Measurements from ENCODE around the gene TP53AIP1.

TP53AIP1 gene

DNA sequence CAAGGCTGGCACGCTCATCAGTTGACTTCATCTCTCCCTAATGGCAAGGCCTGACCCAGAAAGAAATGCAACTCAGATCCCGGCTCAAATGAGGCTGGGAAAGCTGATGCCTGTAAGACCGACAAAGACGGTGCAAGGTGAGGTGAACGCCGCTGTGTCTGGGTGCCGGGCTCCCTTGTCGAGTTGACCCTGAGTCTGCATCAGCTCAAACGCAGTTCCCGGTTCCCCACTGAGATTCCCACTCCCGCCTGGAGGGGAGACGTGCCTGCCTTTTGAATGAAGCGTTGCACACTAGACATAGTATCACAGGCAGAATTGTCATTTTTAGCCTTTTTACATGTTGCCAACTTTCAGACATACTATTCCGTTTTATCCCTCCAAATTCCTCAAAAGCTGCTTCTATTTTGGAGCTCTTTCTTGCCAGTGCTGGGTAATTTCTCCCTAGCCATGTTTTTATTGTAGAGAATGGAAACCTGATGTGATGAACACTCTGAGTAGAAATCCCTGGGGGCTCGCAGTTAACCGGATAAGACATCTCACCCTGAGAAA lies 831 bp upstream of the TP53AIP1 start:
- DNase-seq (ENCODE audit: low spot score), result no peak

DNA sequence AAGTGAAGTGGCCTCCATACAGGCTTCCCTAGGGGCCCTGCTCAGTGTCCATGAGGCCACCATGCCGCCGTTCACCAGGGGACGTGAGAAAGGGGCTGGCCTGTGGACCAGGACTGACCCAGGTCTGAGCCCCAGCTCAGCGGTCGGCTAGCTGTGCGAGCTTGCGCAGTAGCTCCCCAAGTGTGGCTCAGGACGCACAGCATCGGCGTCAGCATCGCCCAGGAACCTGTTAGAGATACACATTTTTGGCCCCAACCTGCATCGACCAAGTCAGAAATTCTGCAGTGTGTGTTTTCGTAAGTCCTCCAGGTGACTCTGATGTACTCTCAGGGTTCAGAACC lies 429 bp downstream of the TP53AIP1 start:
- no peak for DNase-seq (ENCODE audit: low spot score)

DNA sequence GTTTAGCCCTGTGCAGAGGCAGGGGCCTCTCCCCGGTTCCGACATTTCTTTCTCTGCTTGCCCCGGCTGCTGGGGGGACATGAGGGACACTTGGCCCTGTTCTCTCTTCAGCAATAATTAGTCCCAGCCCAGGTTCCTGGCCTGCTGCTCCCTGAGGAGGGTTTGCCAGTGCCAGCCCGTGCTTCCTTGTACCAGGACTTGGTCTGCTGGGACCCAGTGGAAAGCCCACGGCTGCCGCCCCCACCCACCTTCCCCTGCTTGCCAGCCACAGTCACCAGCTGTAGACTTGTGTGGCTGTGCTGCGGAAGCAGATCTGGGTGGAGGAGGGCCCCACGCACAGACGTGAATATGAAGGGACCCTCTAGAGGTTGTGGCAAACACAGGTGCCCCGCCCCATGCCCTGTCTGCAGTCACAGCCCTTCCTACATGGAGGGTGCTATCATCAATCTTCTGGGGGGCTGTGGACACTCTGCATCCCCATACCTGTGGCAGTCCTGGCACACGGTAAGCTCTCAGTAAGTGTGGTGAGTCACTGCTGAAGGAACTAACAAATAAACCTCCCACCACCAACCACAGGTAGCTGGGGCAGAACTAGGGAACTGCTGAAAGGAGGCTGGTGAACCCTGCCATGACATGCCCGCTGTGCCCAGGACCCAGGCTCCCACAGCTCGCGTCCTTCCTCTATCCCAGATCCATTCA lies 949 bp downstream of the TP53AIP1 start:
- no peak for DNase-seq (ENCODE audit: low spot score)

DNA sequence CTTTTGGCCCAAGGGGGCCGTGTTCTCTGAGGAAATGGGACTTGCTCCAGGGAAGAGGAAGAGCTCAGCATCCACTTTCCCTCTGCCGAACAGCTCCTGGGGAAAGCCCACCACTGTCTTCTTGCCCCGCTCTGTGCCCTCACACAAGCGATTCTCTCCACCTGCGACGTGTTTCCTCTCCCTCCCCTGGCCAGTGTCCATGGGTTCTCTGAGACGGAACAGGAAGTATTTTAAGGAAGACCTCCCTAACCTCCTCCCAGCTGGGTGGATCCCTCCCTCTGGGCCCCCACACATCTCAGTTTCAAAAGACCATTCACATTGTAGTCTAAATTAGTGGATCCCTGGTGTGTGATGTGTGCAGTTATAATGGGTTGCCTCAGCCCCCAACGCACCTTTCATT lies 1.6 kb downstream of the TP53AIP1 start:
- DNase-seq (ENCODE audit: low spot score), result no peak

DNA sequence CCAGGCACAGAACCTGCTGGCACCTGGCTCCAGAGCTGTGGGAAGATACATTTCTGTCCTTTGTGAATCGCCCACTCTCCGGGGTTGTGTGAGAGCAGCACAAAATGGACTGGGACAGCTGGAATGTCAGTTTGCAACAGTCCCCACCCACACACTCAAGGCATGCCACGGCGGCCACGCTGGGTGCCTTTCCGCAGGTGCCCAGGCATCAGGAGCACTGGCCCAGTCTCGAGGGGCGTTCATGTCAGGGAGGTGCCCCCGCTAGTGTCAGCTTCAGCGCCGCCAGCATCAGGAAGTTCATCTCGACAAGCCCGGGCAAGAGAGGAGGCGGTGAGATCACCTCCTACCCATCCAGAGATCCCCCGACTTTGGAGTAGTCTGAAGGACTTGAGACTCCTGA lies 2.1 kb downstream of the TP53AIP1 start:
- no peak for DNase-seq (ENCODE audit: low spot score)

DNA sequence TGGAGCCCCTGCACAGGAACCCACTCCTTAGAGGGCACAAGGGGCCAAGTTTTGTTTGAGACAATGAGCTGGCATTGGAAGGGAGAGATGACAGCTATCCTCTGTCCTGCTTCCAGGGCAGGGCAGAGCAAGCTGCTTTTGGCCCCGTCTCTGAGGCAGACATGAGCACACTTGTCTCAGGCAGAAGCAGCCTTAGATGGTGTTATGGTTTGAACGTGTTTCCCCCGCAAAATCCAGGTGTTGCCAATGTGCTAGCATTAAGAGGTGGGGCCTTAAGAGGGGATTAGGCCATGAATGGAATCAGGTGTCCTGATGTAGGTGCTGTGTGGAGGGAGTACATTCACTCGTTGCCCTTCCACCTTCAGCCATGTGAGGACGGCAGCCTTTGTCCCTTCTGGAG lies 2.5 kb downstream of the TP53AIP1 start:
- DNase-seq (ENCODE audit: low spot score), result no peak

DNA sequence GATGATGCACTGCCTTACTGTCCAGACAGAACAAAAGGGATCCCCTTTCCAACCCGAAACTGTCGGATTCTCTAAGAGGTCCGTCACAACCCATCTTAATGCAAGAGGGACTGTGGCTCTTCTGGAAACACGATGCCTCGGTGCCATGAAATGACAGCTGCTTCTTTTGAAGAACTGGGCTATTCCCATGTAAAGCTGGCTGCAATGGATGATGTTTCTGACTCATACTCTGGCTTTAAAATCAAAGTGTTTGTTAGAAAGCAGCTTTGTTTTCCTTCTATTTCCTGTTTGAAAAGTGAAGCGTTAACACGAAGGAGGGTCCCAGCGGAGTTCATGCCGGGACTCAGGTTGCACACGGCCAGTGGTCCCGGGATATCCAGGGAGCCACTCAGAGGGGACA lies 3.1 kb downstream of the TP53AIP1 start:
- DNase-seq (ENCODE audit: low spot score), result no peak

DNA sequence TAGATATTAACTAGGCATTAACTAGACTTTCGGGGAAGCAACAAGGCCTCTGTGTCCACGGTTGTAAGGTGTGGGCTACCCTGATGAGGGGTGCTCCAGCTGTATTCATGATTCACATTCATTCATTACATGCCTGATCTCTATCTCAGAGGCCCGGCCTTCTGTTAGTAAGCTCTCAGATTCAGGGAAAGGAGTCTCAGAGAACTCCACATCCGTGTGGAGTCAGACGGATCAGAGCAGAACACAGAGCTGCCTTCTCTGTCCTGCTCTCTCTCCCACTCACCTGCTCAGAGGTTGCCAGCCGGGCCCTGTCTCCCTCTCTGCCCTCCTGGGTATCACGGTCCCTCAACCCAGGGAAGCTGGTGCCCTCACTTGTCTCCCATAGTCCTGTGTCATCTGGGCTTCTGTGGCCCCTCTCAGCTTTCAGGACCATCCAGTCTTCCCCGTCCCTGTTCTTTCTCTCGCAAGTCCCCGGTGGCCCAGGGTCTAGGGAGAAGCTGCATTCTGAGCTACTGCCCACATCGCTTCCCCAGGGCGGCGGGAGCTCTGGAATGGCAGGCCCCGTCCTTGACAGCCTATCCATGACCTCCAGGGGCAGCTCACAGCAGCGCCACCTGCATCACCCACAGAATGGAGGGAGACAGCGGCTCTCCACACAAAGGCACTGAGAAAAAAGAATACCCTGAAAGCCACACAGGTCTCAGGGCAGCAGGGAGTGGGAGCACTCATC lies 4.3 kb downstream of the TP53AIP1 start:
- no peak for DNase-seq (ENCODE audit: low spot score)

DNA sequence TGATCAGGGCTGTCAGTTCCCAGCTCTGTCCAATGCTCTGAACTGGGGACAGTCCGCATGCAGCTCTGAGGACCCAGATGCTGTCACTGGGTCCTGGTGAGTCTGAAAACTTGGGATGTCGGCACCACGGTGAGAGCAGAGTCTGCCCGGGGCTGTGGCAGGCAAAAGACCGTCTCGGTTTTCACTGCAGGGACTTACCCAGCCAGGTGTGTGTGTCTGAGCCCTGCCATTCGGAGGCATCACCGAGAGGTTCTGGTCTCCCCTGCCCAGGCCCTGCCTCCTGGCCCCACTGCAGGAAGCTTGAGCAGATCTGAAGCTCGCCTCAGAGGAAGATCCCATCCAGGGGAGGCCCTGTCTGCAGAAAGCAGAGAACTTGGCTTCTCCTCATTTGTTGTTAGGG lies 5.2 kb downstream of the TP53AIP1 start:
- no peak for DNase-seq (ENCODE audit: low spot score)

DNA sequence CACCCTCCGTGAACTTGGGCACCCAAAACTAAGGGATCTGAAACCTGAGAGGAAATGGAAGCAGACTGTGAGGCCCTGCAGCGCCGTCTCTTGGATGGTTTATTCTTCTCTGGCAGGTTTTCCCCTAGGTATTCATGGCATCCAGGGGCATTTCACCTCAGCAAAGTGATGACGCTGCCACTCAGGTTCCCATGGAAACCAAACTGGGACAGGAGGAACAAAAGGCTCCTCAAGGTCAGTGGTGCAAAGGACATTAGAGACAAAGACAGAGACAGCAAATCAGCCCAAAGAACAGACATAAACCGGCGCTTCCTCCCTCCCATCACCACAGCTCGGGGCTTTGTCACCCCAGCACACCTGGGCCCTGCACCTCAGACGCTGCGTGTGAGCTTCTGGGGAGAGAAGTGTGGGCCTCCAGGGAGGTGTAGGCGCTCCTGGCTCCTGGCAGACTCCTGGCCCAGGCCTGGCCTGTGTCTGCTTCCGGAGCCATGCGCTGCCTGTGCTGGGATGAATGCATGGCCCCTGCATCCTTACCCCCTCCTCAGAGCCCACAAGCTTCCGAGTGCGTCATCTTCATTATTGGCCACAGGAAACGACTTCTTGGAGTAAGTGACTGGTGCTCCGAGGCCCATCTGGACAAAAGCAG lies 5.9 kb downstream of the TP53AIP1 start:
- no peak for DNase-seq (ENCODE audit: low spot score)

DNA sequence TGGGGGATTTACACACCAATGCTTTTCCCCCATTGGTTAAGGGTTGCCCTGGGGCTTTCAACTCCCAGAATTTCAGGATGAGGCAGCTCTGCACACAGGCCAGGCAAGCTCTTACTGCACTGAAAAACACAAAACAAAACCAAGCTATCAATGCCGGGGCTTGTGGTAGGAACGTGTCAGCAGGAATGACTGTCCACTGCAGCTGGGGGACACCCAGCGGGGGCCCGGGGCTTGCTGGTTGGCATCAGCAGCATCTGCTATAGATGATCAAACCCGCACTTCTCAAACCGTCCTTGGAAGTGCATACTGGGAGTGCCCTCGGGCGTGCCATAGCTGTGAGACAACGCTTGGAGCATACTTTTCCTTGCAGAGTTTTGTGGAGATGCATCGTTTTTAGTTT lies 7.7 kb downstream of the TP53AIP1 start:
- no peak for DNase-seq (ENCODE audit: low spot score)

DNA sequence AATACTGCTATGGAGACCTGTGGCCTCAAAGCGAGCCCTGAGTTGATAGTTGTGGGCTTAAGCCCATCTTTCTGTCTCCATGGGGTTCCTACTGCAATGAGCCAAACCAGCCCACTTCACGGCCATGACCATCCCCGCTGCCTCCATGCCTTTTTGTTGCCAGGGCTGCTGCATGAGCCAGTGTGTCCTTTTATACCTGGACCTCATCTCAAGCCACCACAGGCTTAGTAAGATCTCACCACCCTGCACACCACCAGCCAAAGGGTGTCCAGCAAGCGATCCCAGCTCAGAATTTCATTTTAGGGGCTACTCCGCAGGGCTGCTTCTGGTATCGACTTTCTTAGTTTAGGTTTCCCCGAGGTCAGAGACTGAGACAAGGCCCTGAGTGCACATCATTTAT lies 8.3 kb downstream of the TP53AIP1 start:
- no peak for DNase-seq (ENCODE audit: low spot score)

DNA sequence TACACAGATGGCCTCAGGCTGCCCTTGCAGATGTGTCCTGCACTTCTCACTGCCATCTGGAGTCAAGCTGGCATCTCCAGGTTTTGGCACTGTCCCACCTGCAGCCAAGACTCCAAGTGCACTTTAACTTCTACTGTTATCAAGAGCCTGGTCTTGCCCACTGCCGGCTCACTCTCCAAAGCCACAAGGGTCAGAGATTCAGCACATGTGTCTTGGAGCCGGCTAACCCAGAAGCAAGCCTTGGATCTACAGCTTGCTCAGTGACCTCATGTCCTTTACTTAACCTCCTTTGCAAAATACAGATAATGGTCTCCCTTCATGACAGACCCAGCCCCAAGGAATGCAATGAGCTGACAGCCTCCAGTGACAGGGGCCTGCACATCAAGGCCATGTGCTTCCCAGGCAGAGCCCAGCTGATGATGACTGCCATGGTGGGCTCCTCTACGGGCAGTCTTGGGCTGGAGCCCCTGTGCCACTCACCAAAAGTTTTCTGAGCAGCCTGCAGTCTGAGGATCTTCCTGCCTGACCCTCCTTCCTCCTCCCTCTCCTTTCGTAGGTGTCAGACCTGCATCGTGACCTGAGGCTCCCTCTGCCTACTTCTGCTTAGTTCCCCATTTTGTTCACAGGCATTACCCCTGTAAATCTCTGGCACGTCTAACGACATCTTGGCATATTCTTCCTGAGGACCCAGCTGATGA lies 9.0 kb downstream of the TP53AIP1 start:
- no peak for DNase-seq (ENCODE audit: low spot score)

DNA sequence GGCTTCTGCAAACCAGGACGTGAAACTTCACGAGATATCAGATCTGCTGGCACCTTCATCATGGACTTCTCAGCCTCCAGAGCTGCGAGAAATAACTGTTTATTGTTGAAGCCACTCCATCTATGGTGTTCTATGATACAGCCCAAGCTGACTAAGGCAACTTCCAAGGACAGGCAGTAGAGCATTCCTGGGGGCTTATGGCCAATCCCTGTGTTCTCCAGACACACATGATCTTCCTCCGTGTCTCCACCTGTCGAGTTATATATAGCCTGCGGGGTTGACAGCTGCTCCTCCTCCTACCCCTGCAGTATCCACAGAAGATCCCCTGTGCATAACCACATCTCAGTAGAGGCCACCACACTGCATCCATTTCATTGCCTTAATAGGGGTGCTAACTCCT lies 11.0 kb downstream of the TP53AIP1 start:
- DNase-seq (ENCODE audit: low spot score), result no peak

DNA sequence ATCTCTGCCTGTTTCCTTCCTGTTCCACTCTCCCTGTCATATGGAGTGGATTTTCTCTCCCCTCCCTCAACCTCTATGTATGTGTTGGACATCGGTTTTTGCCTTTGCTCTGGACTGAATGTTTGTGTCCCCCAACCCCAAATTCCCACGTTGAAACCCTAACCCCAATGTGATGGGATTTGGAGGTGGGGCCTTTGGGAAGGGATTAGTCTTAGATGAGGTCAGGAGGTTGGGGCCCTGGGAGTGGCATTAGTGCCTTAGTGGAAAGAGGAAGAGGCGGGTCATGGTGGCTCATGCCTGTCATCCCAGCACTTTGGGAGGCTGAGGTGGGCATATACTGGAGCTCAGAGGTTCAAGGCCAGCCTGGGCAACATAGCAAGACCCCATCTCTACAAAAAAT lies 11.6 kb downstream of the TP53AIP1 start:
- DNase-seq (ENCODE audit: low spot score), result no peak

DNA sequence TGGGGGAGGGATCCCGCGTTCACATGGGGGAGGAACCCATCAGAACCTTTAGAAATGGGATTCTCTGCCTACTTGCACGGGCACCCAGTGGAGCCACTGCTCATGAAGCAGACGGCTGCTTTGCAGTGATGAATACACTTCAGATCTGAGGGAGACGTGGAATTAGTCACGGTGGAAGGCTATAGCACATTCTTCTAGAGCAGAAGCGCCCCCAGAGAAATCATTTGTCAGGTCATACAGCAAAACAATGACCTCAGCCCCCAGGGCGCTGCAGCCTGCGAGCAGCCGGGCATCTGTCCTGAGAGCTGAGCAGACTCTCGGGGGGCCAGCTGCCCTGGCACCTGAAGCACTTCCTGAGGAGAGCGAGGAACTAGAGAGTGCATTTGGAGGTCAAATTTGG lies 12.7 kb downstream of the TP53AIP1 start:
- no peak for DNase-seq (ENCODE audit: low spot score)

DNA sequence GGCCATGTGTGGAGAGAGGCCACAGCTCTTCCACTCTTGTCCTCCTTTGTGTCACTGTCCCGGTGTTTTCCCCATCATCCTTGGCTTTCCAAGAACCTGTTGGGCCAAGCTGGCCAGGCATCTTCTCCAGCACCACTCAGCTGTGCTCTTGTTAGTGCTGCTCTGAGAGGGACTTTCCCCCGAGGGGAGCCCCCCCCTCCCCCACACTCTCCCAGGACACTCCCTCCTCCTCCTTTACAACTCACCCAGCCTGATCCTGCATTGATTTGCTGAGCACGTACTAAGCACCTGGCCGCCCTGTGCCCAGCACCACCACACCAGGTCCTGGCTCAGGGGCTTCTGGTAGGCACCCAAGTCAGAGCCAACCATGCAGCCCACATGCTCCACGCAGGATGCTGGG lies 13.2 kb downstream of the TP53AIP1 start:
- DNase-seq (ENCODE audit: low spot score), result no peak

DNA sequence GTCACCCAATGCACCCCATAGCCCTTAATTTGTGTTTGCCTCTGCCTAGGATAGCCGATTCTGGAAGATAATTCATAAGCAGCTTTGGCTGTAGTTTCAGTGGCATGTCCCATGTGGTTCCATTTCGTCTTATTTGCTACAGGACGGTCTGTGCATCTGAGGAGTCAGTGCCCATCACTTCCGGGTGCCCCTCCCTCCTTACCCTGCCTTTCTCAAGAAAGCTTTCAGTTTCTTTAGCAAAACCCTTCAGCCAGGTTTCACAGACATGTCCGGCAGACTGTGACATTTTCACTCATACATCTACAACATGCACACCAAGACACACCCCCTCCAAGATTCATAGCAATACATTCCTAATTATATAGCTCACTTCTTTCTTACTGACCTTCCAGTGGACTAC lies 14.3 kb downstream of the TP53AIP1 start:
- no peak for DNase-seq (ENCODE audit: low spot score)

DNA sequence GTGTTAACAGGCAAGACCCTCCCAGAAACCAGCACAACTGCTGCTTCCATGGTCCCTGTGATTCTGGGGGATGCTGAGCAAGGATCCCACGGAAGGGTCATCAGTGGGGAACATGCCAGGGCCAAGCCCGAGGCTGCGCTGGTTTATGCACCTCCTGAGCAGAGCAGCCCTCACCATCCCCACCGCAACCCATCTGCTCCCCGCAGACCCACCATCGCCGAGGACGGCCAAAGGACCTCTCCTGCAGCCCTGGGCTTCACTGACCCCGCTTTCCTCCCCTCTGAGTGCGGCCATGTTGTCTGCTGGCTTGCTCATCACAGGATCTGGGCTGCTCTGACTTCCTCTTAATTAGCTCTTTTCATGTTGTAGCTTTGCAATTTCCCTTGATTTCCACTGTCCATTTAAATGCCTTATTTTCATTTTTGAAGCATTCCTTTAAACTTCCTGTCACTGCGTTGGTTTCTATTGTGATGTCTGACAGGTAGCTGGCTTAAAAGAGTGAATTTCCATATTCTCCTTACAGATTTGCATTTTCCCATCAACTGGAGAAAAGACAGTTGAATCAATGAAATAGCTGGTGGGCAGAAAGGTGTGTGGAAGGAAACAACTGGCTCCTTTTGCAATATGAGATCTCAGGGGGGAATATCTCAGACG lies 14.9 kb downstream of the TP53AIP1 start:
- DNase-seq (ENCODE audit: low spot score), result no peak

DNA sequence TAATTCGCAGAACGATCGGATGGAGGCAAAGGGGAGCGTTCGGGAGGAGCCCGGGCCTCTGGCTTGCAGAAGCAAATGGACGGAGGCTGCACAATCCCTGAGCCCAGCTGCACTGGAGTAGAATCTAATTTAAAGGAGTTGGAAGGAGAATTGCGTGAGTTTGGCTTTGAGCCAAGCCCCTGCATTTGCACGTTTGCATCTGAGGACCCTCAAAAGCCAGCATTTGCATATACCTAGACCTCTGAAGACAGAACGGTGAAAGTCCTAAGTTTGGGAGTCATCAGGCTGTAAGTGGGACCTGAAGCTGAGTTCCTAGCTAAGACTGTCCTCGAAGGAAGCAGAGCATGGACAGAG lies 15.6 kb downstream of the TP53AIP1 start:
- DNase-seq (ENCODE audit: low spot score), result no peak

DNA sequence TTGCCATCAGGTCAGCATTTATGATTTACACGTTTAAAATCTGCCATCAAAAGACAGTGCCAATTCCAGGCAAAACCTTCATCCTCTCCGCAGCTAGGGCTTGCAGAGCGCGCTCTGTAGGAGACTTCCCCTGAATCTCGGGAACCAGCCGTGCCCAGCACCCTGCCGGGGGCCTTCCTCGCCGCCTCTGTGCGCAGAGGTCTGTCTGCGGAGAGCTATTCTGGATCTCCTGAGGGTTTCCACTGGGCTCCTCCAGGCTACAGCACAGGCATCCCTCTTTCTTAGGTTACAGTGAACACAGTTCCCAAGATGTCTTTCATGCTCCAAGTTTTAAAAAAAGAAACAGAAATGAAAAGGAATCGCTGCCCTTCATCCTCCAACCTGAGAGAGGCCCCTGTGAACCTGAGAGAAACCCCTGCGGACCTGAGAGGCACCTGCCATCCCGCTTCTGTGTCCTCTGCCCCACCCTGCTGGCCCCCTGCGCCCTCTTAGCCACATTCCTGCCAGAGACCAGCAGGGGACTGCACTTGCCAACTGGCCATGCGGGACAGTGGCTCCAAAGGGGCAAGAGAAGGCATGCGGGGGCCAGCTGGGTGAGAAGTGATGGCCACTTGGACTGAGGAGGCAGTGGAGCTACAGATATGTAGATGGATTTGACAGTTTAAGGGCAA lies 16.1 kb downstream of the TP53AIP1 start:
- DNase-seq (ENCODE audit: low spot score), result no peak
